HepG2 (cell line): ENCODE measurements around the gene ZSWIM5. TPM values are rescaled to one million over a fixed set of nuclear protein-coding genes. Genes with fewer than 3 reads are reported as not detected.

Experiments
- AGO2 ChIP-seq: fragments of 200-400 bp; formaldehyde crosslinking; optimal IDR thresholded peaks from 2 replicates; pipeline ENCODE3; 2017; ENCODE audit warnings: mild to moderate bottlenecking, low read depth, low read length, moderate library complexity
- BCL6 ChIP-seq: IDR thresholded peaks from 2 replicates; pipeline ENCODE4 v1.6.1; 2016; ENCODE audit warnings: missing genetic modification reagents, missing compliant biosample characterization
- CBX2 ChIP-seq, 2 experiments: fragments of 200-600 bp in 1 of 2; sonication (generic); formaldehyde crosslinking in 1 of 2; IDR thresholded peaks; 2 replicates each; pipeline versions ENCODE4 v1.7.0 to v1.8.1; 2018 to 2022; ENCODE audit warnings: low read depth in 2 of 2, low read length in 1 of 2, mild to moderate bottlenecking in 1 of 2, missing genetic modification reagents in 1 of 2
- MTA1 ChIP-seq: sonication (generic); formaldehyde crosslinking; IDR thresholded peaks from 2 replicates; pipeline ENCODE4 v1.4.0; 2020; ENCODE audit warnings: missing genetic modification reagents, mild to moderate bottlenecking, borderline replicate concordance
- NBN ChIP-seq: fragments of 450-650 bp; conservative IDR thresholded peaks from 2 replicates; pipeline ENCODE4 v1.6.1; 2017
- NFYC ChIP-seq: IDR thresholded peaks from 2 replicates; pipeline ENCODE4 v1.6.1; 2016; ENCODE audit warnings: missing genetic modification reagents, missing compliant biosample characterization
- PLRG1 ChIP-seq: fragments of 450-650 bp; conservative IDR thresholded peaks from 2 replicates; pipeline ENCODE4 v1.6.1; 2016
- POLR2G ChIP-seq: fragments of 200-400 bp; formaldehyde crosslinking; IDR thresholded peaks from 2 replicates; pipeline ENCODE4 v1.6.1; 2018; ENCODE audit warnings: mild to moderate bottlenecking, low read depth, low read length, moderate library complexity
- RARG ChIP-seq: sonication (generic); formaldehyde crosslinking; IDR thresholded peaks from 2 replicates; pipeline ENCODE4 v1.4.0; 2020; ENCODE audit warnings: low read depth, mild to moderate bottlenecking, missing genetic modification reagents
- SIN3A ChIP-seq: IDR thresholded peaks from 2 replicates; pipeline ENCODE4 v1.6.1; 2011; ENCODE audit warnings: low read depth, mild to moderate bottlenecking, control low read depth, low read length, borderline replicate concordance
- TBX2 ChIP-seq: sonication (generic); formaldehyde crosslinking; IDR thresholded peaks from 2 replicates; pipeline ENCODE4 v1.5.0; 2020; ENCODE audit warnings: missing genetic modification reagents, mild to moderate bottlenecking, borderline replicate concordance
- TOPORS ChIP-seq: sonication (generic); formaldehyde crosslinking; IDR thresholded peaks from 2 replicates; pipeline ENCODE4 v1.8.0; 2023; ENCODE audit warnings: mild to moderate bottlenecking, missing genetic modification reagents
- XRCC5 ChIP-seq: fragments of 200-400 bp; formaldehyde crosslinking; optimal IDR thresholded peaks from 2 replicates; pipeline ENCODE3; 2017; ENCODE audit warnings: mild to moderate bottlenecking, low read length
- ZFP91 ChIP-seq: sonication (generic); formaldehyde crosslinking; IDR thresholded peaks from 2 replicates; pipeline ENCODE4 v1.9.0; 2022; ENCODE audit warnings: missing genetic modification reagents, mild to moderate bottlenecking, borderline replicate concordance
- ZNF264 ChIP-seq: sonication (generic); formaldehyde crosslinking; IDR thresholded peaks from 2 replicates; pipeline ENCODE4 v1.4.0; 2020; ENCODE audit warnings: missing genetic modification reagents
- ZNF512 ChIP-seq: sonication (generic); formaldehyde crosslinking; IDR thresholded peaks from 2 replicates; pipeline ENCODE4 v1.4.0; 2020; ENCODE audit warnings: mild to moderate bottlenecking, missing genetic modification reagents
- ZNF605 ChIP-seq: sonication (generic); formaldehyde crosslinking; IDR thresholded peaks from 2 replicates; pipeline ENCODE4 v1.8.0; 2022; ENCODE audit warnings: mild to moderate bottlenecking, missing genetic modification reagents
- ZNF713 ChIP-seq: sonication (generic); formaldehyde crosslinking; IDR thresholded peaks from 2 replicates; pipeline ENCODE4 v1.4.0; 2020; ENCODE audit warnings: mild to moderate bottlenecking, missing genetic modification reagents
- polyA plus RNA-seq, 8 experiments: library from polyadenylated mRNA; depleted of rRNA in 3 of 8; stranded (reverse) in 7 of 8; unstranded in 1 of 8; fragments of >200 nt; fragmentation: Illumina TruSeq in 4 of 8; extraction: Trizol in 4 of 8; gene quantifications; 2 replicates each; pipeline versions ENCODE4 v1.2.1 to v1.2.3, GENCODE V29; 2011 to 2016; ENCODE audit warnings: low read depth in 4 of 8, missing spikeins in 1 of 8, mixed read lengths in 1 of 8; ENCODE audit not compliant: insufficient read depth in 1 of 8
- total RNA-seq, 5 experiments: library from RNA; depleted of rRNA; stranded (reverse); fragments of >200 nt; fragmentation: Illumina TruSeq; extraction: Trizol; gene quantifications; 2 replicates each; pipeline ENCODE4 v1.2.3, GENCODE V29; 2016; ENCODE audit warnings: low read depth in 1 of 5
- TF ChIP-seq, protein P1 (sequence below): sonication (generic); formaldehyde crosslinking; IDR thresholded peaks from 2 replicates; pipeline ENCODE4 v1.4.0; 2020; ENCODE audit warnings: mild to moderate bottlenecking, missing genetic modification reagents
- TF ChIP-seq, protein P2 (sequence below): sonication (generic); formaldehyde crosslinking; IDR thresholded peaks from 2 replicates; pipeline ENCODE4 v1.5.0; 2020; ENCODE audit warnings: missing genetic modification reagents
- TF ChIP-seq, protein P3 (sequence below): sonication (generic); formaldehyde crosslinking; IDR thresholded peaks from 2 replicates; pipeline ENCODE4 v1.5.0; 2020; ENCODE audit warnings: mild to moderate bottlenecking, missing genetic modification reagents

The ZSWIM5 gene
- total and polyA plus RNA-seq, 2 of the 13 experiments (the other 11 are each of a cell fraction or from before 2014, with no cell fraction given): 11.0 to 20.6 TPM

DNA sequence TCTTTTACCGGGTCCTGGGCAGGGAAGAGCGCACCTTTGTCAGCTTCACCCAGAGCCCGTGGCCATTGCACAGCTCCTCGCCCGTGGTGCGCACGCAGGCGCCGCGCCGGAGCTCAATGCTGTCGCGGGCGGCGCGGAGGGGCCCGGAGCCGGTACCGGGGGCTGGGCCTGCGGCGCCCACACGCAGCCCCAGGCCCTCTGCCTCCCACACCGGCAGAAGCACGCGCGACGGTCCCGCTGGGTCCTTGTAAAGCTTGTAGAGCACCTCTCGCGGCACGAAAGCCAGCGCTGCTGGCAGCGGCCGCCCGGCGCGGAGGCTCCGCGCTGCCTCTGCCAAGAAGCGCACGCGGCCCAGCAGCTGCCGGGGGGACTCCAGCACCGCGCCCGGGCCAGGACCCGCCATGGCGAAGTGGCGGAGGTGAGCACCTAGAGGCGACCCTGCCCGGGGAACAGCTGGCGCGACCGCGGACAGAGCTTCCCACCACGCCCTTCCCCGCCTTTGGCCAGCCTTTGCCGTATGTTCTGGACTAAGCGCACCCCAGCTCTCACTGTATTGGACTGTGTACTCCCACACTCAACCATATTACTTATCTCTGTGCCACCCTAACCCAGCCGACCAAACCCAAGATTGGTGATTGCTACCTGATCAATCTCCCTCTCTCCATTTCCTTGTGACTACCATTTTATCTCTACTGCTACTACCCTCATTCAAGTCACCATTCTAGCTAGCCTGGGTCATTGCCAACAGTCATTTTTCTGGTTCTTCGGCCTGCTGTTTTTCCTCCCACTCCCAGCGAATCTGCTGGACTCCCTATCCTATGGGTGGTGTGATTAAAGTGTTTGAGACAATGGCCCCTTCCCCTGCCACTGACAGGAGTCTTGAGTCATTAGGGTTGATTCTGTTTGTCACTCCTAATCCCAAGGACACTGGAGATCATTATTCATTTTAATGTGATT lies 195.3 kb downstream of the ZSWIM5 start, which contains the start of gene HECTD3 (continued):
- TF ChIP-seq ZNF512 (CRISPR knock-in tag) (no peak), ZNF605 (CRISPR knock-in tag) (no peak), NFYC (CRISPR knock-in tag) (no peak), ZFP91 (CRISPR knock-in tag) (peak; percentile 43), POLR2G (peak; percentile 70), TOPORS (CRISPR knock-in tag) (no peak), BCL6 (CRISPR knock-in tag) (no peak), SIN3A (peak; percentile 96), ZNF264 (CRISPR knock-in tag) (no peak), MTA1 (no peak), ZNF713 (CRISPR knock-in tag) (no peak), TBX2 (CRISPR knock-in tag) (peak; percentile 55; the same call in 1 of the 2 replicates), NBN (no peak), AGO2 (peak; percentile 87), CBX2 (IDR thresholded peaks at IDR 0.05; ENCODE audit: low read depth, low read length) (no peak), CBX2 (CRISPR knock-in tag; IDR thresholded peaks at IDR 0.05; ENCODE audit: low read depth) (no peak), RARG (CRISPR knock-in tag) (no peak), XRCC5 (peak; percentile 55), PLRG1 (no peak)
- TF ChIP-seq, protein P1, sequence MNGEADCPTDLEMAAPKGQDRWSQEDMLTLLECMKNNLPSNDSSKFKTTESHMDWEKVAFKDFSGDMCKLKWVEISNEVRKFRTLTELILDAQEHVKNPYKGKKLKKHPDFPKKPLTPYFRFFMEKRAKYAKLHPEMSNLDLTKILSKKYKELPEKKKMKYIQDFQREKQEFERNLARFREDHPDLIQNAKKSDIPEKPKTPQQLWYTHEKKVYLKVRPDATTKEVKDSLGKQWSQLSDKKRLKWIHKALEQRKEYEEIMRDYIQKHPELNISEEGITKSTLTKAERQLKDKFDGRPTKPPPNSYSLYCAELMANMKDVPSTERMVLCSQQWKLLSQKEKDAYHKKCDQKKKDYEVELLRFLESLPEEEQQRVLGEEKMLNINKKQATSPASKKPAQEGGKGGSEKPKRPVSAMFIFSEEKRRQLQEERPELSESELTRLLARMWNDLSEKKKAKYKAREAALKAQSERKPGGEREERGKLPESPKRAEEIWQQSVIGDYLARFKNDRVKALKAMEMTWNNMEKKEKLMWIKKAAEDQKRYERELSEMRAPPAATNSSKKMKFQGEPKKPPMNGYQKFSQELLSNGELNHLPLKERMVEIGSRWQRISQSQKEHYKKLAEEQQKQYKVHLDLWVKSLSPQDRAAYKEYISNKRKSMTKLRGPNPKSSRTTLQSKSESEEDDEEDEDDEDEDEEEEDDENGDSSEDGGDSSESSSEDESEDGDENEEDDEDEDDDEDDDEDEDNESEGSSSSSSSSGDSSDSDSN (CRISPR knock-in tag): no peak; the same call in 1 of the 2 replicates
- TF ChIP-seq, protein P2, sequence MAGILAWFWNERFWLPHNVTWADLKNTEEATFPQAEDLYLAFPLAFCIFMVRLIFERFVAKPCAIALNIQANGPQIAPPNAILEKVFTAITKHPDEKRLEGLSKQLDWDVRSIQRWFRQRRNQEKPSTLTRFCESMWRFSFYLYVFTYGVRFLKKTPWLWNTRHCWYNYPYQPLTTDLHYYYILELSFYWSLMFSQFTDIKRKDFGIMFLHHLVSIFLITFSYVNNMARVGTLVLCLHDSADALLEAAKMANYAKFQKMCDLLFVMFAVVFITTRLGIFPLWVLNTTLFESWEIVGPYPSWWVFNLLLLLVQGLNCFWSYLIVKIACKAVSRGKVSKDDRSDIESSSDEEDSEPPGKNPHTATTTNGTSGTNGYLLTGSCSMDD (CRISPR knock-in tag): no peak
- TF ChIP-seq, protein P3, sequence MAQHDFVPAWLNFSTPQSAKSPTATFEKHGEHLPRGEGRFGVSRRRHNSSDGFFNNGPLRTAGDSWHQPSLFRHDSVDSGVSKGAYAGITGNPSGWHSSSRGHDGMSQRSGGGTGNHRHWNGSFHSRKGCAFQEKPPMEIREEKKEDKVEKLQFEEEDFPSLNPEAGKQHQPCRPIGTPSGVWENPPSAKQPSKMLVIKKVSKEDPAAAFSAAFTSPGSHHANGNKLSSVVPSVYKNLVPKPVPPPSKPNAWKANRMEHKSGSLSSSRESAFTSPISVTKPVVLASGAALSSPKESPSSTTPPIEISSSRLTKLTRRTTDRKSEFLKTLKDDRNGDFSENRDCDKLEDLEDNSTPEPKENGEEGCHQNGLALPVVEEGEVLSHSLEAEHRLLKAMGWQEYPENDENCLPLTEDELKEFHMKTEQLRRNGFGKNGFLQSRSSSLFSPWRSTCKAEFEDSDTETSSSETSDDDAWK (CRISPR knock-in tag): no peak
